GM12801 (cell line): ENCODE measurements around the gene LGALS3BP.

Experiments used
- CTCF ChIP-seq: IDR thresholded peaks from one replicate; pipeline ENCODE4 v1.5.1; 2011; ENCODE audit warnings: control low read depth; ENCODE audit not compliant: insufficient read length; ENCODE audit errors: extremely low read depth

The LGALS3BP gene

GRCh38 chr17:78950870-78951269 lies 28.9 kb downstream of the LGALS3BP start:
- no peak for TF ChIP-seq CTCF

- no peak for TF ChIP-seq CTCF
Measured at GRCh38 chr17:78947235-78948149, 32.2 kb downstream of the LGALS3BP start.

GRCh38 chr17:78946631-78947030 lies 33.1 kb downstream of the LGALS3BP start:
- no peak for TF ChIP-seq CTCF

- no peak for TF ChIP-seq CTCF
Measured at GRCh38 chr17:78946131-78946530, 33.6 kb downstream of the LGALS3BP start.

GRCh38 chr17:78944956-78945355 lies 34.8 kb downstream of the LGALS3BP start:
- TF ChIP-seq CTCF, result no peak

GRCh38 chr17:78944026-78944425 lies 35.7 kb downstream of the LGALS3BP start:
- no peak for TF ChIP-seq CTCF

- no peak for TF ChIP-seq CTCF
Measured at GRCh38 chr17:78940708-78941107, 39.0 kb downstream of the LGALS3BP start.
